Brain microvascular endothelial cell (primary cell): ENCODE measurements around the gene ELMO1.

Experiments used
- DNase-seq: peaks from one replicate; pipeline ENCODE4 v3.0.0-alpha.2; 2020
- H3K27ac ChIP-seq: fragments of 250-450 bp; sonication (Bioruptor Pico); 2 replicates; pipeline ENCODE4 v1.5.1; 2020; ENCODE audit warnings: mild to moderate bottlenecking, moderate library complexity
- H3K27me3 ChIP-seq: fragments of 250-450 bp; sonication (Bioruptor Pico); replicated peaks from 2 replicates; pipeline ENCODE4 v1.5.1; 2020; ENCODE audit warnings: mild to moderate bottlenecking
- H3K36me3 ChIP-seq: fragments of 250-450 bp; sonication (Bioruptor Pico); replicated peaks from 2 replicates; pipeline ENCODE4 v1.5.1; 2020; ENCODE audit warnings: mild to moderate bottlenecking
- H3K4me3 ChIP-seq: 2 replicates; pipeline ENCODE4 v1.5.1; 2011; ENCODE audit warnings: low read depth, mild to moderate bottlenecking, control low read depth, low read length, moderate library complexity
- CTCF ChIP-seq: IDR thresholded peaks from 2 replicates; pipeline ENCODE4 v1.5.1; 2011; ENCODE audit warnings: low read depth, mild to moderate bottlenecking, moderate library complexity, low read length, control low read depth, inconsistent platforms; ENCODE audit errors: missing control alignments
- in situ Hi-C: cut with HindIII; loops from 2 replicates; pipeline ENCODE4 v1.10.0; 2017; ENCODE audit warnings: low sequenced_read_pairs, low pct_ligation_motif_present

The ELMO1 gene

DNA sequence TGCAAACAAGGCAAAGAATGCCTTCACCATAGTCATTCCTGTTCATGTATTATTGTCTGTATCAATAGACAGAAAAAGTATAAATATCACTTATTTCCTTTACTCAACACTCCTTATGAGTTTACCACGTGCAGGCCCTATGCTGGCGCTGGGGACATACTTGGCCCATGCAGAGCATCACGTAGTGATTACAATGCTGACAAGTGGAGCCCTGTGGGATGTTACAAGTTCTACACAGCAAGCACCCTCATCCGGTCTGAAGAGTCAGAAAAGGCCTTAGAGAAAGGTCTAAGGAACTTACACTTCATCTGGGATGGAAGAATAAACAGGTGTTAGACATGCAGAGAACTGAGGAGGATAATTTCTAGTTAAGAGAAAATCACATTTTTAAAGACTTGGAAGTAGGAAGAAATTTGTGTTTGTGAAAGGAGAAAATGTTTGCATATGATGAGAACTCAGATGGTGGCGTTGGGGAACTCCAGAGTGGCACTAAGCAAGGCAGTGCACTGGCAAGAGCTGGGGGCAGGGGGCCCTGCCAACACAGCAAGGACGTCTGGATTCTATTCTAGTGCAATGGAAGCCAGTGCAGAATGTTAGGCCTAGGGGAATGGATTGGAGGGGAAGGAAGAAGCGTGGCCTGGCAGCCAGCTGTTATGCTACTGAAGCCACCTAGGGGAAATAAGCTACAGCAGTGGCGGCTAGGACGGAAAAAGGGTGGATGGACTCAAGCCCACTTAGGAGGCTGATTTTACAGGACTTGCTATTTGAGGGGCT lies 116.2 kb downstream of the ELMO1 start:
- H3K36me3 ChIP-seq, result no peaks in the 10 kb centered on the region
- no peak for TF ChIP-seq CTCF
- no peaks in the 10 kb centered on the region for H3K27me3 ChIP-seq
- H3K4me3 ChIP-seq, result no peak overlapping the region
- no peak for DNase-seq
- no peak overlapping the region for H3K27ac ChIP-seq
- in situ Hi-C loops, result no loop called here

- DNase-seq, result no peak
- no peak overlapping the region for H3K4me3 ChIP-seq
- in situ Hi-C loops, result no loop called here
- no peaks in the 10 kb centered on the region for H3K27me3 ChIP-seq
- TF ChIP-seq CTCF, result no peak
- H3K36me3 ChIP-seq, result no peaks in the 10 kb centered on the region
- no peak overlapping the region for H3K27ac ChIP-seq
Measured at GRCh38 chr7:37330775-37331174, 117.9 kb downstream of the ELMO1 start.

DNA sequence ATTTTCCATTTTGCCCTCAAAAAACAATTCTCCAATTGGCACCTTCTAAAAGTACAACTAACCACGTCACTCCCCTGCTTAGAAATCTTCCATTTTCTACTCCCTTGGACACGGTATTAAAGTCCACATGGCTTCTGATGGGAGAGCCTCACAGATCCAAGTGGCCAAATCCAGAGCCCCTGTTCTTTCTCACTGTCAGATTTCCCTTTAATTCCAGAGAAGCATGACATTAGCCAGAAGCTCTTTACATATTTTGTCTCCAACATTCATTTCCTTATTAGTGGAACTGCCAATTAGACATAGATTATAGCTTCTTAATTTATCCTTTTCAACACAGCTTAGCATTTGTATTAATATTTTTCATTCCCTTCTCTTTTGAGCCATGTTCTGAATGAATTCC lies 118.7 kb downstream of the ELMO1 start:
- DNase-seq, result no peak
- TF ChIP-seq CTCF, result no peak
- in situ Hi-C loops, result no loop called here
- no peak overlapping the region for H3K27ac ChIP-seq
- no peak overlapping the region for H3K4me3 ChIP-seq
- no peaks in the 10 kb centered on the region for H3K27me3 ChIP-seq
- H3K36me3 ChIP-seq, result no peaks in the 10 kb centered on the region

DNA sequence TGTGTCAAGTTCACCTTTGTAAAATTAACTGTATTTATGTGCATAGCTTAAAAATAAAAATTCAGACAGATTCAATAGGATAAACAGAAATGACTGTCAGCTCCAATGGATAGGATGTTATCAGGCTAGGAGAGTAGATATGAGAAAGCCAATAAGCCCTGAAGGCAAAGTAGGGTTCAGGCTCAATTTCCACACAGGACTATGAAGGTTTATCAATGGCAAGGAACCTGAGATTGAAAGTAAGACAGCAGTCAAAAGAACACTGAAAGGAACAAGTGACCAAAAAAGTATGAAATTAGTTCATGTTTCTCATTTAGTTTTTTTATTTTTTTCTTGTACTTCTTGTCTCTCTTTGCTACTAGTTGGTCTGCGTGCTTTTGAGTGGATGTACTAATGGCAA lies 121.4 kb downstream of the ELMO1 start:
- TF ChIP-seq CTCF, result no peak
- H3K36me3 ChIP-seq, result no peaks in the 10 kb centered on the region
- no peaks in the 10 kb centered on the region for H3K27me3 ChIP-seq
- H3K27ac ChIP-seq, result no peak overlapping the region
- no peak for DNase-seq
- in situ Hi-C loops, result no loop called here
- H3K4me3 ChIP-seq, result no peak overlapping the region

DNA sequence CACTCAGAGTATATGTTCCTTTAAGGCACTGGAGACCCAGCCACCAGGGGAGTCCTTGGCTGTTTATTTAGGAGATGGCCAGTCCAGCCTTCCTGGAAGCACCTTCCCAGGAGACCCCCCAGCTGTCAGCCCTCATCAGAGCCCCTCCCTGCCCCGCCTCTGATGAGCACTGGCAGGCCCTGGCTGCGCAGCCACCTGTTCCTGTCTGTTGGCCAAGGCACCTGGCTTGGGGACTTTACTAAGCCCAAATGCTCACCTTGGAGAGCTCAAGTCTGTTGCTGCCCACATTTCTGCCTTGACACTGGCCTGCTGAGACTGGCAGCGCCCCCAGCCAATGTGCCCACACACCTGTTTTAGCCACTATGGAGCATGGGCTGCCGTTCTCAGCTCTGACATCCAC lies 124.7 kb downstream of the ELMO1 start:
- Histone ChIP-seq H3K27me3 (no peaks in the 10 kb centered on the region), H3K4me3 (no peak overlapping the region), H3K36me3 (no peaks in the 10 kb centered on the region), H3K27ac (no peak overlapping the region)
- no peak for DNase-seq
- in situ Hi-C loops, result no loop called here
- no peak for TF ChIP-seq CTCF

GRCh38 chr7:37322831-37323230 lies 125.8 kb downstream of the ELMO1 start:
- no peak for DNase-seq
- Histone ChIP-seq H3K27ac (no peak overlapping the region), H3K4me3 (no peak overlapping the region), H3K36me3 (no peaks in the 10 kb centered on the region), H3K27me3 (no peaks in the 10 kb centered on the region)
- in situ Hi-C loops, result no loop called here
- TF ChIP-seq CTCF, result no peak
